Prostate gland (tissue), 2 donors: ENCODE measurements around the gene RSL1D1.

Experiments used
- CTCF ChIP-seq, 4 experiments: fragments of 200-600 bp in 2 of 4; fragments of 450-650 bp in 2 of 4; sonication (generic) in 2 of 4; IDR thresholded peaks; 1 replicate in 3 of 4; 2 replicates in 1 of 4; pipeline ENCODE4 v1.5.1; 2016 to 2019; ENCODE audit warnings: antibody characterized with exemption in 4 of 4, mild to moderate bottlenecking in 2 of 4, moderate library complexity in 2 of 4
- POLR2A ChIP-seq: fragments of 450-650 bp; IDR thresholded peaks from one replicate; pipeline ENCODE4 v1.6.1; 2016; ENCODE audit warnings: antibody characterized with exemption, mild to moderate bottlenecking
- POLR2AphosphoS5 ChIP-seq: sonication (generic); formaldehyde crosslinking; IDR thresholded peaks from one replicate; pipeline ENCODE4 v1.6.1; 2017; ENCODE audit warnings: antibody characterized with exemption

- TF ChIP-seq CTCF (IDR thresholded peaks at IDR 0.05) (no peak), POLR2A (no peak), POLR2AphosphoS5 (no peak)
Observed at GRCh38 chr16:11805556-11805955, 45.8 kb downstream of the RSL1D1 start.
